ENCODE results near the gene ENKD1. TPM values are rescaled to one million over a fixed set of nuclear protein-coding genes. Genes with fewer than 3 reads are reported as not detected.

Gene ENKD1
- polyA plus RNA-seq, 4 donors: 20.4 to 31.1 (median 24.8) TPM

DNA sequence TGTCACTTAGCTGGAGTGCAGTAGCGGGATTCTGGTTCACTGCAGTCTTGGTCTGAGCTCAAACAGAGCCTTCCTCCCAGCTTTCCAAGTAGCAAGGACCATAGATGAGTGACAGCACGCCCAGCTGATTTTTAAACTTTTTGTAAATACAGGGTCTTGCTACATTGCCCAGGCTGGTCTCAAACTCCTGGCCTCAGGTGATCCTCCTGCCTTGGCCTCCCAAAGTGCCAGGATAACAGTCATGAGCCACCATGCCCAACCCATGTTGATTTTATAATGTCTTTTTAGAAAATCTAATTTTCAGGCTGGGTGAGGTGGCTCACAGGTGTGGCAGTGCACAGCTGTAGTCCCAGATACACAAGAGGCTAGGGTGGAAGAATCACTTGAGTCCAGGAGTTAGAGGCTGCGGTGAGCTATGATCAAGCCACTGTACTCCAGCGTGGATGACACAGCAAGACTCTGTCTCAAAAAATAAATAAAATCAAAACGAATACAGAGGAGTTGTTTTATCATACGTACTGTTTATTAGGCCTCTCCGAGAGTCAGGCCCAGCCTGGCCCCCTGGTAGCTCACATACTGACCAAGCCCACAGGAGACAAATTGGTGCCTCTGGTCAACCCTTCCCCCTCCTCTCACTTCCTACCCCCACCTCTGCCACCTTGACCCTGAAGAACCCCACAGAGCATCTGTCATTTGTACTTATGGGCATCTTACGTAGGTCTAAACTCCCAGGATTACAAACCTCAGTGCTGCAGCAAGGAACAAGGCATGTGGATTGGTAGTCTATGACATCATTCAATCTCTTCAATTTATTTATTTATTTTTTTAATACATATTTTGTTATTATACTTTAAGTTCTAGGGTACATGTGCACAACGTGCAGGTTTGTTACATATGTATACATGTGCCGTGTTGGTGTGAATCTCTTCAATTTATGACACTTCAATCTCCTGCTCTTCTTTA, 13.7 kb upstream of the ENKD1 start:
- no peak for DNase-seq (ENCODE audit: low read depth in 4 of 4, low spot score in 3 of 4)

DNA sequence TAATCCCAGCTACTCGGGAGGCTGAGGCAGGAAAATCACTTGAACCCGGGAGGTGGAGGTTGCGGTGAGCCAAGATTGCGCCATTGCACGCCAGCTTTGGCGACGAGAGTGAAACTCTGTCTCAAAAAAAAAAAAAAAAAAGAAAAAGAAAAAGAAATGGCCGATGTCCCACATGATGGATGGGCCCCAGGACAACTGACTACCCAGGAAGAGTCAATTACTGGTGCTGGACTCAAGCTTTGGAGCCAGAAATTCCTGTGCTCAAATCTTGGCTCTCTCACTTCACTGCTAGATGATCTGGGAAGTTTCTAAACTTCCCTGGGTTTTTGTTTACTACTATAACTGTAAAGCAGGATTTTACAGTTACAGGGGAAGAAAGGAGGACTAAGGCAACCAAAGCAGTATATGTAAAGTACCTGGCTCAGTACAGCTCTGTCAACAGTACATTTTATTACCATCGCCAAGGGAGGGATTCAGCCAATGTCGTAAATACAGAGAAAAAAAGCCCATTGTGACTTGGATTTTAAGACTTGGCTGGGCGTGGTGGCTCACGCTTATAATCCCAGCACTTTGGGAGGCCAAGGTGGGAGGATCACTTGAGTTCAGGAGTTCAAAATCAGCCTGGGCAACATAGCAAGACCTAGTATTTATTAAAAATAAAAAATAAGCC, 11.9 kb upstream of the ENKD1 start:
- no peak for DNase-seq (ENCODE audit: low read depth in 4 of 4, low spot score in 3 of 4)

DNA sequence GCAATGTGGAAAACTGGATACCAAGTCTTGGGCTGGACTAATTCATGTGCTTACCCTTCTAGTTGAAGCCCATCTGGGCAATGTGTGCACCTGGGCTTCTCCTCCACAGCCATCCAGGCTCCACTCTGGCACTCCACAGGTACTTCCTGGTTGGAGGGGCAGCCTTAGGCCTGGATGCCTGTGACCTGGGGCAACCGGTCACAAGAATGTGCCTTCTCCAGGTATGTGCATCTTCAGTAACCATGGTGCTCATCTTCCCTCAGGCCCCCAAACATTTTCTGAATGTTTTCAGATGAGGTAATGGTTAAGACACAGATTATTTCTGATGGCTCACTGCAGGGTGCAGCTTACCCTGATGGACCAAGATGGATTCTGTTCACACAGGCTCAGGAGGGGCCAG, 11.2 kb upstream of the ENKD1 start:
- no peak for DNase-seq (ENCODE audit: low read depth in 4 of 4, low spot score in 3 of 4)

DNA sequence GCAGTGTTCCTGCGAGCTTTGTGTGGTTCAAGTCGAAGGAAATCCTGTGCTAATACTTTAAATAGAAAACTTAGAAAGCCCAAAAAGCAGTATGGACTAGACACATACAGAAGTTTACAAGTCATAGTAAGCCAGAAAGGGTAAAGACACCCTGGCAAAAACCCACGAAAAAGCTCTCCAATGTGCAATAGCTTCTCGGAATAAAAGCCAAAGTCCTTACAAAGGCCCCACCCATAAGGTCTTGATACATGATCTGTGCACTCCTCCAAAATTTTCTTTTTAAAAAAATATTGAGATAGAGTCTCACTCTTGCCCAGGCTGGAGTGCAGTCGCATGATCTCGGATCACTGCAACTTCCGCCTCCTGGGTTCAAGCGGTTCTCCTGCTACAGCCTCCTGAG, 10.4 kb upstream of the ENKD1 start:
- DNase-seq (ENCODE audit: low read depth in 4 of 4, low spot score in 3 of 4): no peak

DNA sequence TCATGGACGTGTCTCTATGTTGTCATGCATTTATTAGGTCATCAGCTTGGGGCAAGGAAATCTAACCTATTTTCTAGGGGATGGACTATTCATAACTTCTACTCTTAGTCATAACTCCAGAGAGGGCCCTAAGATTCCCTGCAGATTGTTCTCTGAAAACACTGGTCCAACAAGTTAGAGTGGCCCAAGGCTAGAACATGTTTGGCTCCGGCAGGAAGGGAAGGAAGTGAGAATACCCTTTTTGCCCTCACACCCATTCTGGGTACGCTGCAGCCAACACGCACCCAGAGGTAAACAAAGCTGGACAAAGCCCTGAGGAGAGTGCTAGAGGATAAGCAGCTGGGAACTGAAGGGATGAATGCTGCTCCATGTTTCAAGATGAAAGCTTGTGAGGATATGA, 10.0 kb upstream of the ENKD1 start:
- no peak for DNase-seq (ENCODE audit: low read depth in 4 of 4, low spot score in 3 of 4)

DNA sequence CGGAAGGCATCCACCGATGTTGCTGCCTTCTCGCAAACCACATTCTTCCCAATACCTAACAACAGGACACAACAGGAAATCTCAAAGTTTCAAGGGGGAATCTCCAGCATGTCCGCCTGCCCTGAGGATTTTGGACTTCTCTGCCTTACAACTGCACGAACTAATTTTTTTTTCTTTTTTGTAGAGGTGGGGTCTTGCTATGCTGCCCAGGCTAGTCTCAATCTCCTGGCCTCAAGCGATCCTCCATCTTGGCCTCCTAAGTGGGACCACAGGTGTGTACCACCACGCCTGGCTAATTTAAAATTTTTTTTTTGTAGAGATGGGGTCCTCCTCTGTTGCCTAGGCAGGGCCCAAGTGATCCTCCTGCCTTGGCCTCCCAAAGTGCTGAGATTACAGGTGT, 9.4 kb upstream of the ENKD1 start:
- no peak for DNase-seq (ENCODE audit: low read depth in 4 of 4, low spot score in 3 of 4)

DNA sequence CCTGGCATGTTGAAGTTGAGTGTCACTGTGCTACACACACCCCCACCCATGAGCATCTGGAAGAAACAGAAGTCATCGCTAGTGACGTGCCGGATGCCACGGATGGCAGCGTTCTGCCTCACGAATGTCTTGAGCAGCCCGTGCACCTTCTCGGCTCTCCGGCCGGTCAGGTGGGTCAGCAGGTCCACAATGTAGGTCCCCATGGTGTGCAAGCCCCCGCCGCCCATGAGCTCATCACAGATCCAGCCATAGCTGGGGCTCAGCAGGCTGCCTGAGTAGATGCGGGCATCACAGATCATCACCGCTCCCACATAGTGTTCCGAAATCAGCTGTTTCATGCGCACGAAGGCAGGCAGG, 9.0 kb upstream of the ENKD1 start:
- DNase-seq (ENCODE audit: low read depth in 4 of 4, low spot score in 3 of 4): no peak

DNA sequence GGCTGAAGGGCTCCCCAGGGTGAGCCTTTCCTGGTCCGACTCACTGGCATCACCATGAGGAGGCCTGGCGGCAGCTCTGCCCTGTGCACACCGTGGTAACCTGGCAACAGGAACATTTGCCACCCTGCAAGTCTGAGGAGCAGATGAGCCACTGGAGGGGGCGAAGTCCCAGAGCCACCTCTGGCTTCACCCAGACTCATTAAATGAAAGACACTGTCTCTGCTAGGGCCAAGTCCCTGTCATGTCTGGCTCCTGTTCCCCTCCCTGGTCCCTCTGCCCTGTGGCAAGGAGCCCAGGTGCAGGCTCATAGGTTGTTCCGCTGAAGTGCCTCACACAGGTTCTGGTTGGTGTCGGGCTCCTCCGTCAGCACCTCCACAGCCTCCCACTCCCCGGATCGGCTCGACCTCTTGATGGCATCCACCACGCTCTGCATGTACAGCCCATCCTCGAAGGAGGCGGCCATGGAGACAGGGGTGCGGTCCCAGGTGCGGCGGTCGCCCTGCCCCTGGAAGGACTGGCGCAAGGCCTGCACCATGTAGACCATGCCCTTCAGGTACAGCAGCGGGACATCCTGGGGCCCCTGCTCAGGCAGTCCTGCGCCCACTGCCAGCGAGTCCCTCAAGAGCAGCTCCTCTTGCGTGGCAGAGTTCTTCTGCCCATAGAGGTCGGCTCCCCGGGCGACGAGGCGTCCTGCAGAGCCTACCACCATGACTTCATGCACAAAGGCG, 8.5 kb upstream of the ENKD1 start:
- no peak for DNase-seq (ENCODE audit: low read depth in 4 of 4, low spot score in 3 of 4)

DNA sequence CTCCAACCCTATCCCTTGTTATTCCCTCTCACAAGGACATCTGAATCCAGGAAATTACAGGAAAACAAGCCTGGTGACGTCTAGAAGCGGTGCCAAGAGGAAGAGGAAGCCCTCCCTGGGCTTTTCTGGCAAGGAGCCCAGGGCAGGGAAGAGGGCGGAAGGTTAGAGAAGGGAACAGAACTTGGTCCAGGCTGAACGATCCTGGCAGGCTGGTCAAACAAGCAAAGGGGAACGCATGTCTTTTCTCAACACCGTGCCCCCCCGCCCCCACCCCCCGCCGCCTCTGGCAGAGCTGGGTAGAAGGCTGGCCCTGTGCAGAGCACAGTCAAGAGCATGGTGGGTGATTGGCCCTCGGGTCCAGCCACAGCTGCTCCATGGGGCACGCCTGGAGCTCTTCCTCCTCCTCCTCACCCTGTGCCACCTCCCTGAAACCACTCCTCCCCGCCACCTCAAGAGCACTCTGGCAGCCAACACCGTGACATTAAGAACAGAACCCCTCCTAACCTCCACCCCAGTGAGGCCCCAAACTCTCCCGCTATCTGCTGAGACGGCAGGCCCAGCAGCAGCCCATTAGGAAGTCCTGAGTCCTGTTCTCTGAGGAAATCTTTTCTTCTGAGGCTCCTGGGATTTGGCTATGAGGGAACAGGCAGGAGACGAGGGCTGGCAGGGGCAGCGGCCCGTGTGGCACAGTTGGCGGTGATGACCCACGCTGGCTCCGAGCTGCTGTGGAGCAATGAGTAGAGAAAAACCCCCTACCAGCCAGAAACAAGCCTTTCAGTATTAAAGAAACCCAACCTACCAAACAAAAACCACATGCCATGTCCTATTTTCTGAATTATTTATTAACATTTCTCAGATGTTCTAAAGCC, 7.4 kb upstream of the ENKD1 start:
- no peak for DNase-seq (ENCODE audit: low read depth in 4 of 4, low spot score in 3 of 4)

DNA sequence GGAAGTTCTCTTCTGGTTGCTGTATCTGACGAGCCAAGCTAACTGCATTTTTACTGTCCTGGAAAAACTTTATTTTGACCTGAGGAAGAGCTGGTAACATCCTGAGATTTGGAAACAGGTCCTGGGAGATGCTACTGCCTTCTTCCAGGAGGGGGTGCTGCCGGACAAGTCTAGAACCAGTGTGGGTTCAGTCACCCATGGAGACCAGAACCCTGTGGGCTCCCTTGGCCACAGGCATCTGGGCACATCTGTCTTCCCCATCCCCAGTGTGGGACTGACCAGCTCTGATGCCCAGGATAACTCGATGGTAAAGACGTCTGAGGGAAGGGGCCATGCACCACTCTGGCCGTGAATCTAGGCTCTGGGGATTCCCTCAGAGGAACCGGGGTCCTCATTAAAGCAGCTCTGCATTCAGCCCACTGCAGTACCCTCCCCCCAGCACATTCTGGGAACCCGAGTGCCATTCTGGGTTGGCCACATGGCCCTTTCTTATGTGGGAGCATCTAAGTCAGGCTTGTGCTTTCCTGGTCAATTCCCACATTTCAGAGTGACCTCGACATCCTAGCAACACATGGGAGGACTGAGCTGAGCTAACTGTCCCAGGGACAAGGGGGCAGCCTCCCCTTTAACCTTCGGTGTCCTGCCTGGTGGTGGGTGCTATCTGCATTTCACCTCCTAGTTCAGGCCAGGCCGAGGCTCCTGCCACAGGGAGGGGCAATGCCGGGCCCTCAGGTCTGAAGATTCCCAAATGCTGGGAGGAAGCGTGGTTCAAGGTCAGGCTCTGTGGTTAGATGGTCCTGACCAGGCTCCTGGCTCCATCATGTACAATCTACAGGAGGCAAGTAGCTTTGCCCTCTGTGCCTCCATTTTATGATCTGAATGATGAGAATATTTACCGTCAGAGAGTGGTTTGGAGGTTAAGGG, 6.5 kb upstream of the ENKD1 start:
- DNase-seq (ENCODE audit: low read depth in 4 of 4, low spot score in 3 of 4): no peak

DNA sequence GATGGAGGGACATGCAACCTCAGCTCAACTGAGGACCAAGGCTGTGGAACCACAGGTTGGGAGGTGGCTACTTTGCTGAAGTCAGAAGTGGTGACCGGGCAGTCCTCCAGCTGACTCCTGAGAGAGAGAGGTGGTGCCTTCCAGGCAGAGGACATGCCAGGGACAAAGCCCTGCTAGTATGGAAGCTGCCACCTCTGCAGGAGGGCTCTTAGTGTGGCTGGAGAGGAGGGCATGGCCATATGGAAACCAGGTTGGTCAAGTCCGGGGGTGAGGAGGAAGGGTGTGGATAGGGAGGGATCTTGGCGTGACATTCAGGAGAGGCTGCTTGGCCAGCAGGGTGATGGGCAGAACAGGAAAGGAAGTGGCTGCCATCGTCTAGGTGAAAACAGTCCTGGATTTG, 5.8 kb upstream of the ENKD1 start:
- DNase-seq (ENCODE audit: low read depth in 4 of 4, low spot score in 3 of 4): no peak

DNA sequence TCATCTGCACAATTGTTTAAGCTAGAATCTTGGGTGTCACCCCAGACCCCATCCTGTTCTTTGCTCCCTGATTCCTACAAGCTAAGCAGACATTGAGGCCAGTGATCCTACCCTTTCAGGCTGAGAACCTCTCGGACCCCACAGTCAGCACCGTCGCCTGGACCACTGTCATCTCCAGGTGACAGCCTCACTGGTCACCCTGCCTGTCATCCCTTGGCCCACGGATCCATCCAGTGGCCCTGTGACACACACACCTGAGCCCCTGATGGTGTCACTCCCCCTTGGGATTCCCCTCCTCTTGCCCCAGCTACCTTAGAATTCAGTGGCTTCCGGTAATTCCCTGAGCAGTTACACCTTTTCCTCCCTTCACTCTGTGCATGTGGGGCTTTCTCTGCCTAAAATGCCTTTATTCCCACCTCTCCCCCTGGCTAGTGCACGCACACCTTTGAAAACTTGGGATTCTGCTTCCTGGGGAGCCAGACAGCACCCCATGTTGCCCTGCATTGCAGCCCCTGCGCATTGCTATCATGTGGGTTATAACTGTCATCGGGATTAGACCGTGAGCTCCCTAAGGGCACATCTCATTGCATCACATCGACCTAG, 3.0 kb upstream of the ENKD1 start:
- DNase-seq (ENCODE audit: low read depth in 4 of 4, low spot score in 3 of 4): no peak

DNA sequence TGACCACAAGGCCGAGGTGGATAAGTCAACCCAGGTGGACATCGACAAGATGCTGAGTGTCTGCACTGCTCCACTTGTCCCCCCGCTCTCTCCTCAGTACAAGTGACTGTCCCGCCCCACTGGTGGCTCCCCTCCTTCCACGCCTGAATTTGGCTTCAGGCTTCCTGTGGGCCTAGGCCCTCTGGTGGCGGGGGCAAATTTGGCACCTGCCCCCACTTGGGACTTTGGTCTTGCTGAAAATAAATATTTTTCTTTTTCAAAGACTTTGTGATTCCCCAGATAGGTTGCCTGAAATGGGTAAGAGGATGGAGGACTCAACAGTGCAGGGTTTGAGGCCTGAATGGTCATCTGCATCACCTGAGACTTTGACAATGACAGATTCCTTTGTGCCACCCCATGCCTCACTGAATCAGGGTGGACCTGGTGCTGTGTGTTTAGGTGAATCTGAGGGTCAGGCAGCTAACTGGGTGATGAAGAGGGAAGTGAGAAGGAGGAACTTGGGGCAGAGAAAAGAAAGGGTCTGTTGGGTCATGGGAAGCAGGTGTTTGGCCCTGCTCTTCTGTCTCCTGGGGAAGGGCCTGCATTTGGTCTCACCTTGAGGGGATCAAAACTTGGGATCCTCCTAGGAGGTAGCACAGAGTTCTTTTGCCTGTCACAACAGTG, 2.1 kb upstream of the ENKD1 start:
- no peak for DNase-seq (ENCODE audit: low read depth in 4 of 4, low spot score in 3 of 4)

DNA sequence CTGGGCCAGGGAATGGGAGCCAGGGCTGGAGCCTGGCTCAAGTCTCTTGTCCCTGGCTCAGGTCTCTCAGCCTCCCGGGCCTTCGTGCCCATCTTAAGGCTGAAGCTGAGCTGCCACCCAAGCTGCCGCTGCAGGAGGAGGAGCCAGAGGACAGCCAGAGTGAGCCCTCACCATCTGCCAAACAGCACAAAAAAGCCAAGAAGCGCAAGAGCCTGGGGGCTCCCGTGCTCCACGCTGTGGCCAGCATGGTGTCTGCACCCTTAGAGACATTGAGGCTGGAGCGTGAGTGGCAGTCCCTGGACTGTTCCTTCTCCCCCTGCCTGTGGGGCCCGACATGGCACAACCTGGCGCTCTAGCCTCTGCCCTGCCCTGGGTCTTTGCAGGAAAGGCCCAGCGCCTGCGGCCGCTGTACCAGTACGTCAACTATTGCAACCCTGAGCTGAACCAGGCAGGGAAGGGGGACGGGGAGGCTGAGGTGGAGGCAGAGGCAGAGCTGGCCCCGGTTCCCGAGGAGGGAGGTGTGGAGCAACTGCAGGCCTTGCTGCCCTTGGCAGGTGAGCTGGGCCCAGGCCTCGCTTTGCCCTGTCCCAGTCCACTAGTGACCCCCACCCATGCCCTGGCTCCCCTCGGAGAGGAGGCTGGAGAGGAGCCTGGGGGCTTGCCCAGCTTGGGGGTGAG, 1.4 kb upstream of the ENKD1 start:
- peak in 3 of 4 donors; percentile 69 to 80 (median 70) for DNase-seq (ENCODE audit: low read depth in 4 of 4, low spot score in 3 of 4)

DNA sequence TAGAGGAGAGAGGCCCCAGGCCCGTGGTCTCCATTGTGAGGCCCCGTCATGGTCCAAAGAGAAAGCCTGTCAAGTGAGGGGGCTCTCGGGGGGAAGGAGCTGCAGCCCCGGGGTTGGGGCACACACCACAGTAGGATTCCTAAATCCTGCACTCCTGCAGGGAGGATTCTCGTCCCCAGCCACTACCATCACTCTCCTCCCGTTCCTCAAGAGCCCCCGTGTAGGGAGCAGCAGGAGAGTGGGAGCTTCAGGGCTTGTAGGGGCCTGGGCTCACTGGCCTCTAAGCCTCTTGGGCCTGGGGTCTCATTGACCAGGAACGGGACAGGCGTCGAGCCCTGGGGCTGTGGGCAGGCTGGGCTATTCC, 885 bp upstream of the ENKD1 start:
- no peak for DNase-seq (ENCODE audit: low read depth in 4 of 4, low spot score in 3 of 4)

DNA sequence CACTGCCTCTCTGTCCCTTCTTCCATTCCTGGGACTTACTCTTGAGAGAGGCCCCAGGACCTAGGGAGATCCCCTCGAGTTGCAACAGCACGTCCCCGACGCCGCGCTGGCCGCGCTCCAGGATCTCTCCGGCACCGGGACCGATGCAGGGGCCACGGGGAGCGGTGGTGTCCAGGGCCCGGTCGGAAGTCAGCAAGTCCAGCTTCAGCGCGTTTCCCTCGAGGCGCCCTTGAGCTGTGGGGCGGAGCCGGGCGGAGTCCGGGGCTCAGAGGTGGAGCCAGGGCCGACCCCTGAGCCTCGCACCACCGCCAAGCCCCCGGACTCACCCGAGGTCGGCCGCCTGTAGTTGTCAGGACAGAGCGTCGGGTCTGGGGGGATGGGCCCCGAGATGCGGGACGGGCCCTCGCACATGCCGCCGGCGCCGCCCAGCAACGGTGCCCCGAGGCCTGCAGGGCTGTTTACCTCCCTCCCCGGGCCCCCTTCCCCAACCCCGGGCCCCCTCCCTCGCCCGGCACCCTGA, 458 bp downstream of the ENKD1 start:
- no peak for DNase-seq (ENCODE audit: low read depth in 4 of 4, low spot score in 3 of 4)

DNA sequence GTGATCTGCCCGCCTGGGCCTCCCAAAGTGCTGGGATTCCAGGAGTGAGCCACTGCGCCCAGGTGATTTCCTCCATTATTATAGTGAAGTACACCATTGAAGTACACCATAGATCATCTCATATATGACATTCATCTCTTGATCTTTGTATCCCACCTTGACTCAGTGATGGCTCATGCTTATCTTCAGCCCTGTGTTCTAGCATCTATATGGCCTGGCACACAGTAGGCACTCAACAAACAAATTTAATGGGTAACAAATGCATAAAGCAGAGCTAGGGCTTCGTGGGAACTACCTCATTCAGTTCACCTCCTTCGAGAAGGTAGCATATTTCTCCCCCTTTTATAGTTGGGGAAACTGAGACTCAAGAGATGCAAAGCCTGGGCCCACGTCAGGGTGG, 952 bp downstream of the ENKD1 start:
- no peak for DNase-seq (ENCODE audit: low read depth in 4 of 4, low spot score in 3 of 4)

DNA sequence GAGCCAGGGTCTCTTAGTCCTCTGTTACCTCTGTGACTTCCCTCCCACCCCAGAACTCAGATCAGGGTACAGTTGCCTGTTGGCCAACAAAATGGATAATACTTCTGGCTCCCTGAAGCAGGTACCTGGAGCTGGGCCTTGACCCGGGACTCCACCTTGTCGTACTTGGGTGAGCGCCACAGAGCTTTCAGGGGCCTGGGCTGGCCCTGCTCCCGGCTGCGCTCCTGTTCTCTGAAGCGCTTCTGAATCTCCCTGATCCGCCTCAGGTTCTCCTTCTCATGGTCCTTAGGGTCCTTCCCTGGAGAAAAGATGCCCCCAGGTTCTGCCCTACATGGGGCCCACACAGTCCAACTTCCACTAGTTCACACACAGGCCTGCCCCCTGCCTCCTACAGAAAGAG, 1.7 kb downstream of the ENKD1 start:
- no peak for DNase-seq (ENCODE audit: low read depth in 4 of 4, low spot score in 3 of 4)

Measured in right renal pelvis (tissue), 4 donors.